ENCODE results near the gene AREL1.

Gene AREL1

DNA sequence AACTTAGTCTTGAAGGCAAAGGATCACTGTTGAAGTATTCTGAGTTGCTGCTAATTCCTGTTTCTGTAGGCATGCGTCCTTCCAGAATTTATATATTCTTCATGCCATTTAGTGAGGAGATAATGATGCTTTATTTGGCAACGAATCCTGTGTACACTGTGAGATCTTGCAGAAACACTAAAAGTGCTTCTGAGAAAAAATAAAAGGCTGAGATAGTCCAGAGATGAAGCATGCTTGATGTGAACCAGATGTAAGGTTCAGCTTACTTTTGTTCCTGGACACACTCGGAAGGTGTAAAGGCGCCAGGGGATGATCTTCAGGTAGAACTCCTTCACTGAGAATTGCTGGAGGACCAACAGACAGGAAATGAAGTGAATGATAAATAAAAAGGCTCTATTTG is 39.1 kb downstream of the AREL1 start:
- Histone ChIP-seq H3K27me3 (replicated peaks; ENCODE audit: control insufficient read depth, insufficient read depth, low read length) (no peaks in the 10 kb centered on the region), H3K36me3 (ENCODE audit: control insufficient read depth, insufficient read depth, low read length, severe bottlenecking) (peaks cover 73% of the 10 kb centered on the region), H3K4me3 (ENCODE audit: low read length) (no peak overlapping the region), H3K9ac (ENCODE audit: low read length) (no peak overlapping the region), H3K9me3 (ENCODE audit: control insufficient read depth, low read length) (no peaks in the 10 kb centered on the region), H3K4me1 (ENCODE audit: control insufficient read depth, insufficient read depth, low read length) (peaks cover 28% of the 10 kb centered on the region)
- DNase-seq (ENCODE audit: low read depth), result no peak

DNA sequence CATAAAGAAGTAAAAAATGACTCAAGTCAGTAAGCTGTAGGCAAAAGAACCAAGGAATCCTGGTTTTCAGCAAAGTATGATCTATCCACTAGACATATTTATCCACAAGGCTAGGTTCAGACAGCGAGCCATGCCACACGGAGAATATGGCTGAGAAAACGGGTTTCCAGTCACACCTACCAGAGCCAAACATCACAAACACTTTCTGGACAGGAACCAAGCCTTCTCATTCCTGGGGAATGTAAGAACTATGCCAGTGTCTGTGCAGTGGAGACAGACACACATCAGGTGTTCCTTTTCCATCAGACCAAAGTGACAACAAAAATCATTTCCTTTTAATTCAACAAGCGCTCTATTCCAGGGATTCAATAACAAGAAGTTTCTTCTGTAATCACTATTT is 41.1 kb downstream of the AREL1 start:
- no peaks in the 10 kb centered on the region for H3K9me3 ChIP-seq (ENCODE audit: control insufficient read depth, low read length)
- no peaks in the 10 kb centered on the region for H3K27me3 ChIP-seq (replicated peaks; ENCODE audit: control insufficient read depth, insufficient read depth, low read length)
- H3K4me1 ChIP-seq (ENCODE audit: control insufficient read depth, insufficient read depth, low read length), result peaks cover 28% of the 10 kb centered on the region
- H3K4me3 ChIP-seq (ENCODE audit: low read length), result no peak overlapping the region
- DNase-seq (ENCODE audit: low read depth), result peak; percentile 75
- peak overlapping the region; percentile 19 for H3K9ac ChIP-seq (ENCODE audit: low read length)
- H3K36me3 ChIP-seq (ENCODE audit: control insufficient read depth, insufficient read depth, low read length, severe bottlenecking), result peaks cover 91% of the 10 kb centered on the region

DNA sequence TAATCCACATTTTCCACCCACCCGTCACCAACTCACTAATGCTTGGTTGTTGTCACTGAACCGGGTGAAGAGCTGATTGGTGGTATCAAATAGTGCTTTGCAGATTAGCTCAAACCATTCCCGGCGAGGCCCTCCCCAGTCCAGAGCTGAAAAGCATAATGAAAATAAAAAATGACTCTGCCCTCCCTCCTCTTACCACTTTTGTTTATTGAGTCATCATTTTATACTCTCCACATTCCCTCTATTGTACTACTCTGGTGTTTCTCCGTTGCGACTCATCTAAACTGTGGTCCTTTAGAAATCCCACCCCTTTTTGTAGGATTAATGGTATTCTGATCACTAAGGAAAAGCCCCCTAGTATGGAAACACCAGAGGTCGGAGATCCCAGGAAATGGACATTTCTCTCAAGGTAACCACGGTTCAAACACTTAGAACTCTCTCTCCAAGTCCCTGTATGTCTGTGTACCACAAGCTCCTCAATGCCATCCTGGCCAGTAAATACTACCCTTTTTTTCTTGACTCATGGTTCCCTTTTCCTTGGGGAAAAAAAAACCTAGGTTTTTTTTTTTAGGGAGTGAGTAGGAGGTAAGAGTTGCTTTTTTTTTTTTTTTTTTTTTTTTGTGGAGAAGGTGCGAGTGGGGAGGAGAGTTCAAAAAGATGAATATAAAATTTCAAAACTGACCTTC is 42.0 kb downstream of the AREL1 start:
- Histone ChIP-seq H3K4me1 (ENCODE audit: control insufficient read depth, insufficient read depth, low read length) (peaks cover 28% of the 10 kb centered on the region), H3K36me3 (ENCODE audit: control insufficient read depth, insufficient read depth, low read length, severe bottlenecking) (peaks cover 85% of the 10 kb centered on the region), H3K27me3 (replicated peaks; ENCODE audit: control insufficient read depth, insufficient read depth, low read length) (no peaks in the 10 kb centered on the region), H3K9me3 (ENCODE audit: control insufficient read depth, low read length) (no peaks in the 10 kb centered on the region), H3K9ac (ENCODE audit: low read length) (no peak overlapping the region), H3K4me3 (ENCODE audit: low read length) (no peak overlapping the region)
- peak; percentile 60 for DNase-seq (ENCODE audit: low read depth)

DNA sequence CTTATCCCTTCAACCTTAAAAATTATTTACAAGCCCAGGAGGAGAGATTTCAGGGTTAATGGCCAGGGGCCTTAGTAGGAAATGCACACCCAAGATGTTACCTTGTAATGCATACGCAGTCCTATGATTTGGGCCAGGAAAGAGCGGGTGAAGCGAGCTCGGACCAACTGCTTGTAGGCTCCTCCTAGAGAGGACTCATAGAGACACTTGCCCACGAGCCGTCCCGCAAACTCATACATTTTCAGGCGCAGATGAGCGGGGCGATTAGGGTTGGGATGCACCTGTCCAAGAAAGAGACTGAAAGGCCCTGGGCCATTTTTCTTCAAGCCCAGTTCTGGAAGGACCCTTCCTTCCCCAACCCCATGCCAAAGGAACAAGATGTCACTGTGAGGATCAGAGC is 43.0 kb downstream of the AREL1 start:
- Histone ChIP-seq H3K4me1 (ENCODE audit: control insufficient read depth, insufficient read depth, low read length) (peaks cover 24% of the 10 kb centered on the region), H3K36me3 (ENCODE audit: control insufficient read depth, insufficient read depth, low read length, severe bottlenecking) (peaks cover 82% of the 10 kb centered on the region), H3K4me3 (ENCODE audit: low read length) (no peak overlapping the region), H3K9ac (ENCODE audit: low read length) (no peak overlapping the region), H3K9me3 (ENCODE audit: control insufficient read depth, low read length) (no peaks in the 10 kb centered on the region), H3K27me3 (replicated peaks; ENCODE audit: control insufficient read depth, insufficient read depth, low read length) (no peaks in the 10 kb centered on the region)
- no peak for DNase-seq (ENCODE audit: low read depth)

DNA sequence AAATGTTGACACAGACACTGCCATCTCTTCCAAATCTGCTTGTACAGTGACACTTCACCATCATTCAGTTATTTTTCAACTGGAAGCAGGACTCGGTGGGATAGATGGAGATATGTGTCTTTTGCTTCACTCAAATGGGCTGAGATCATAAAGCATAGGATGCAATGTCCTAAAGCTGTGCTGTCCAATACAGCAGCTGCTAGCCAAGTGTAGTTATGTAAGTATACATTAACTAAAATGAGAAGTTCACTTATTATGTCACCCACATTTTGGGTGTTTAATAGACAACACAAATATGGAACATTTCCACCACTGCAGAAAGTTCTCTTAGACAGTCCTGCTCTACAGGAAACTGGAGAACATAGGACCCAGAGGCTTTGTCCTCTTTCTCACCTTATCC is 43.6 kb downstream of the AREL1 start:
- H3K4me1 ChIP-seq (ENCODE audit: control insufficient read depth, insufficient read depth, low read length), result peaks cover 25% of the 10 kb centered on the region
- no peak overlapping the region for H3K4me3 ChIP-seq (ENCODE audit: low read length)
- no peaks in the 10 kb centered on the region for H3K9me3 ChIP-seq (ENCODE audit: control insufficient read depth, low read length)
- no peak for DNase-seq (ENCODE audit: low read depth)
- H3K36me3 ChIP-seq (ENCODE audit: control insufficient read depth, insufficient read depth, low read length, severe bottlenecking), result peaks cover 77% of the 10 kb centered on the region
- H3K9ac ChIP-seq (ENCODE audit: low read length), result no peak overlapping the region
- H3K27me3 ChIP-seq (replicated peaks; ENCODE audit: control insufficient read depth, insufficient read depth, low read length), result no peaks in the 10 kb centered on the region

DNA sequence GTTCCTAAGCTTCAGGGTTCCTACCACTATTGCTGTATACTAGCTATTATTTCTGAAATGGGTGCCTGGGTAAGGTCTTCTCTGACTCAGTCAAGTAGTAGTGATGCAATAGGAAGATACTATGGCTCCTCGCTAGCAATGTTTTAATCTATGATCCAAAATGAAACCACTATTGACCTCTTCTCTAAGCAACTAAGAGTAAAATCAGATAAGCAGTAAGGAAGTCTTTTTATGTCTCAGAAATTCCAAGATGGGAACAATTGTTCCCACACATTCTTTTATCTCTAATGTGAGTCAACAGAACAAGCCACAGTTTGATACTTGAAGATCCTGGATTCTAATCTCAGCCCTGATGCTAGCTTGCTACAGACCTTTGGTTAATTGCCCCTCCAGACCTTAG is 45.1 kb downstream of the AREL1 start:
- peaks cover 40% of the 10 kb centered on the region for H3K4me1 ChIP-seq (ENCODE audit: control insufficient read depth, insufficient read depth, low read length)
- no peaks in the 10 kb centered on the region for H3K9me3 ChIP-seq (ENCODE audit: control insufficient read depth, low read length)
- H3K4me3 ChIP-seq (ENCODE audit: low read length), result no peak overlapping the region
- no peaks in the 10 kb centered on the region for H3K27me3 ChIP-seq (replicated peaks; ENCODE audit: control insufficient read depth, insufficient read depth, low read length)
- peaks cover 76% of the 10 kb centered on the region for H3K36me3 ChIP-seq (ENCODE audit: control insufficient read depth, insufficient read depth, low read length, severe bottlenecking)
- peak; percentile 29 for DNase-seq (ENCODE audit: low read depth)
- H3K9ac ChIP-seq (ENCODE audit: low read length), result no peak overlapping the region

DNA sequence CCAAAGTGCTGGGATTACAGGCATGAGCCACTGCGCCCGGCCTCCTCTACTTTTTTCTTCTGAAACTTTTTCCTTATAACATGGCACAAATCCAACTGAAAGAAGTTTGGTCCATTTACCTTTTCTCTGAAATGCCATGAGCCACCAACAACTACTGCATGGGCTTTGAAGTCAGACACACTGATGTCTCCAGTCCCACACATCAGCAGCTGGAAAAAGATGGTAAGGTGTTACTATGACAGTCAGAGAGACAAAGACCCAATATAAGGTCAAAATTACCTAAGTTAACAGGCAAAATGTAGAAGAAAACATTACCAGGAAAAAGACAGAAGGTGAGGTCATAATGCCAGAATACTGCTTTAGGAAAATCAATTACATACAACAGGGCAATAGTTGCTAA is 48.2 kb downstream of the AREL1 start:
- Histone ChIP-seq H3K27me3 (replicated peaks; ENCODE audit: control insufficient read depth, insufficient read depth, low read length) (no peaks in the 10 kb centered on the region), H3K4me1 (ENCODE audit: control insufficient read depth, insufficient read depth, low read length) (peaks cover 54% of the 10 kb centered on the region), H3K9ac (ENCODE audit: low read length) (no peak overlapping the region), H3K36me3 (ENCODE audit: control insufficient read depth, insufficient read depth, low read length, severe bottlenecking) (peaks cover 53% of the 10 kb centered on the region), H3K4me3 (ENCODE audit: low read length) (no peak overlapping the region), H3K9me3 (ENCODE audit: control insufficient read depth, low read length) (no peaks in the 10 kb centered on the region)
- no peak for DNase-seq (ENCODE audit: low read depth)

DNA sequence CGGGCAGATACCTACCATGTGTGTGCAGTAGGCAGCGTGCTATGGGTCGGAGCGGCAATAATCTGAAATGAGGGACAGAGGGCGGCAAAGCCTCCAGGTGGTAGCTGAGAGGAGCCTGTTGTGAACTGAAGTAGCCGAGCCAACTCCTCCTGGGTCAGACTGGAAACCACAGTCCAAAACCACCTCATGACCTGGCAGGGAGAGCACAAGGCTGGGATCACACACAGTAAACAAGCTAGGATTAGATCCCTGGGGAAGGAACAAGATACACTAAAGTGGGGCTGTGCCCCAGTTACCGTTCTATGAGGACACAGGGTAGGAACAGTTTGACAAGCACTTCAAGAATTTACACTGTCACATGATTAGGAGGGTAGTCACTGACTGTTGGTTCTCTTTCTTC is 49.0 kb downstream of the AREL1 start:
- no peak for DNase-seq (ENCODE audit: low read depth)
- Histone ChIP-seq H3K27me3 (replicated peaks; ENCODE audit: control insufficient read depth, insufficient read depth, low read length) (no peaks in the 10 kb centered on the region), H3K9ac (ENCODE audit: low read length) (peak overlapping the region; percentile 43), H3K4me3 (ENCODE audit: low read length) (no peak overlapping the region), H3K9me3 (ENCODE audit: control insufficient read depth, low read length) (no peaks in the 10 kb centered on the region), H3K36me3 (ENCODE audit: control insufficient read depth, insufficient read depth, low read length, severe bottlenecking) (peaks cover 44% of the 10 kb centered on the region), H3K4me1 (ENCODE audit: control insufficient read depth, insufficient read depth, low read length) (peaks cover 63% of the 10 kb centered on the region)

DNA sequence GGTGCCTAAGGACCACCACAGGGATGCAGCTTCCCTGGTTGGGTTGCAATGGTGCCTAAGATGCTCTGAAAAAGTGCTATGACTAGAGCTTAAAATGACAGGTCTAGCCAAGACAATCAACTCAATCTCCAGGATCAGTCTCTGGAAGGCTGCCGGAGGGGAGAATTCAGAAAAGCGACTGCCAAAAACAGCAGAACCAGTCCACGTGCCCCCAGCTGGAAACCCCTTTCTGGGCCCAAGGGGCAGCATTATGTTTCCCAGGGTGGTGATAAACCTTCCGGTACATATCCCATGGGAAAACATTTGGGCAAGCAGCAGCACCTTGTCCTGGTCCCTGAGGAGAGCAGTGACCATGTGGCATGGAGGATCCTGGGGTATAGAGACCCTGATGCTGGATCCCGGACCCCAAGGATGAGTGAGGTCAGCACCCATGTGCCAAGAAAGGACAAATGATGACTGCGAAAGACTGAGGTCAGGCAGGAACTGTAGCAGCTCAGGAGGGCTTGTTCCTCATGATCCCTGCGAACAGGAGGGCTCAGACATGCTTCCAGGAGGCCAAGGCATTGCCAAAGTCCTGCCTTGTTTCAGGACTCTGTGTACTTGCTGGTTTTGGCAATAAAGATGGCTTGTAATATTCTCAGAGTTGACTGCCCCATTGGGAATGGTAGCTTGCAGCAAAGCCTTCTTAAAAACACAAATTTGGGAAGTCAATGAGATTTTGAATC is 51.0 kb downstream of the AREL1 start:
- H3K9me3 ChIP-seq (ENCODE audit: control insufficient read depth, low read length), result no peaks in the 10 kb centered on the region
- H3K4me1 ChIP-seq (ENCODE audit: control insufficient read depth, insufficient read depth, low read length), result peaks cover 77% of the 10 kb centered on the region
- peak overlapping the region; percentile 31 for H3K4me3 ChIP-seq (ENCODE audit: low read length)
- no peak for DNase-seq (ENCODE audit: low read depth)
- no peaks in the 10 kb centered on the region for H3K27me3 ChIP-seq (replicated peaks; ENCODE audit: control insufficient read depth, insufficient read depth, low read length)
- H3K9ac ChIP-seq (ENCODE audit: low read length), result peak overlapping the region; percentile 45
- H3K36me3 ChIP-seq (ENCODE audit: control insufficient read depth, insufficient read depth, low read length, severe bottlenecking), result peaks cover 30% of the 10 kb centered on the region

DNA sequence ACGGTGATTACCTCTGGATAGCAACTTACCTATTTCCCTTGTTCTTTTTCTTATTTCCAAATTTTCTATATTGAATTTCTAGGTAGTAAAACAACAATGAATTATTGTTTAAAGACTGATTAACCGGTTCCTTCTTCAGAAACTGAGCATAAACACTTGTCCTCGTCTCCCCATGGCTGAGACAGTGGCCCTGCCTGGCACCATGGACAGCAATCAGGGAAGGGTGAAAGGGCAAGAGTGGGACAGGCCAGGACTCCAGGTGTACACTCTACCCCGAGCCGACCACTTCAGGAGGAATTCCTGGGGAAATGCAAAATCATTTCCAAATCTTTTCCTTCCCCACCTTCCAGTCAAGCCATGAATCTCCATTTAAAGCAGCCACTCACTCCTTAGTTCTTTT is 52.0 kb downstream of the AREL1 start:
- H3K9ac ChIP-seq (ENCODE audit: low read length), result no peak overlapping the region
- peaks cover 29% of the 10 kb centered on the region for H3K36me3 ChIP-seq (ENCODE audit: control insufficient read depth, insufficient read depth, low read length, severe bottlenecking)
- DNase-seq (ENCODE audit: low read depth), result no peak
- no peaks in the 10 kb centered on the region for H3K27me3 ChIP-seq (replicated peaks; ENCODE audit: control insufficient read depth, insufficient read depth, low read length)
- peaks cover 87% of the 10 kb centered on the region for H3K4me1 ChIP-seq (ENCODE audit: control insufficient read depth, insufficient read depth, low read length)
- no peaks in the 10 kb centered on the region for H3K9me3 ChIP-seq (ENCODE audit: control insufficient read depth, low read length)
- H3K4me3 ChIP-seq (ENCODE audit: low read length), result no peak overlapping the region

DNA sequence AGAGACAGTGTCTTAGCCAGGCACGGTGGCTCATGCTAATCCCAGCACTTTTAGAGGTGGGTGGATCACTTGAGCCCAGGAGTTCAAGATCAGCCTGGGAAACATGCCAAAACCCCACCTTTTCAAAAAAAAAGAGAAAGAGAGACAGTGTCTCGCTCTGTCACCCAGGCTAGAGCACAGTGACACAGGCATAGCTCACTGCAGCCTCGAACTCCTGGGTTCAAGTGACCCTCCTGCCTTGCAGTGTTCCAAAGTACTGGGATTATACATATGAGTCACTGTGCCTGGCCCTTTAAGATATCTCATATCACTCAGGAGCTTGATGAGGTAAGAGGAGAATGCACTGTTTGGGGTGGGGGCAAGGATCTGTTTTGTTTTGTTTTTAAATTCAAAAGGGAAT is 52.7 kb downstream of the AREL1 start:
- no peak for DNase-seq (ENCODE audit: low read depth)
- peaks cover 26% of the 10 kb centered on the region for H3K36me3 ChIP-seq (ENCODE audit: control insufficient read depth, insufficient read depth, low read length, severe bottlenecking)
- H3K9me3 ChIP-seq (ENCODE audit: control insufficient read depth, low read length), result no peaks in the 10 kb centered on the region
- no peak overlapping the region for H3K9ac ChIP-seq (ENCODE audit: low read length)
- H3K27me3 ChIP-seq (replicated peaks; ENCODE audit: control insufficient read depth, insufficient read depth, low read length), result no peaks in the 10 kb centered on the region
- H3K4me1 ChIP-seq (ENCODE audit: control insufficient read depth, insufficient read depth, low read length), result peaks cover 91% of the 10 kb centered on the region
- no peak overlapping the region for H3K4me3 ChIP-seq (ENCODE audit: low read length)
